ENCODE data around the gene STAB2.

Gene STAB2

DNA sequence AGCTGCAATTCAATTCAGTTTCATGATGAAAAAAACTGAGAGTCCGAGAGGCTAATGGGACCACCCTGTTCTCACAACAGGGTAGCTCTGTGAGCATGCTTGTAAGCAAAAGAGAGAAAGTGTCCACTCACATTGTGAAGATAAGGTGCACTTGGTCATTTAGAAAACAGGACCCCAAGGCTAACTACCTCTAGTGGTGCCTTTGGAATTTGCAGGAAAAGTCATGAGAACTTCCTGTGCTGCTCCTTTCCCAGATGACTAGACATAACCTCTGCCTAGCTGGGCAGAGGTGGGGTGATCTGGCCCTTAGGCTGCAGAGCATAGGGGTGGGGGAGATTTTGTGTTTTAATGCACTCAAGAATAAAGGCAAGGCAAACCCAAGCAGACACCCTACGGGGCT, 118.9 kb downstream of the STAB2 start:
- H3K4me1 ChIP-seq (ENCODE audit: insufficient read depth, low read length) = no peaks in the 10 kb centered on the region
- H3K36me3 ChIP-seq (ENCODE audit: insufficient read depth, low read length) = no peaks in the 10 kb centered on the region
- no peaks in the 10 kb centered on the region for H3K9me3 ChIP-seq (ENCODE audit: control insufficient read depth, insufficient read depth, low read length)
- no peak overlapping the region for H3K9ac ChIP-seq (ENCODE audit: low read depth, low read length)

DNA sequence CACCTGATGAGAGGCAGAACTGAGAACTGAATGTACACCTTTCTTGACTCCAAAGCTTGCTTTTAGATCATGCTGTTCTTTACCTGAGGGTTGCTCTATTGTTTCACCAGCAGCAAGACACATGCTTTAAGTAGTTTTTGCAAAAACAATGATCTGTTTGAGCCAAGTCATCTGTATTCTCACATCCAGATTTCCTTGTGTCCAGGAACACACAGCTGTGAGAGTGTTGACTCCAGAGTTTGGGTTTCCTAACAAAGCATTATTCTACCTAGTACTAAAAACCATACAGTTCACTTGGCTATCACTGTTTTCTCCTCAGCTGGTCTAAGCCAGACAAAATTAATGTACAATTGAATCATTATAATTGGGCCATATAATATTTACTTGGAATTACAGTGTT, 120.4 kb downstream of the STAB2 start:
- no peaks in the 10 kb centered on the region for H3K9me3 ChIP-seq (ENCODE audit: control insufficient read depth, insufficient read depth, low read length)
- H3K9ac ChIP-seq (ENCODE audit: low read depth, low read length) = no peak overlapping the region
- no peaks in the 10 kb centered on the region for H3K4me1 ChIP-seq (ENCODE audit: insufficient read depth, low read length)
- H3K36me3 ChIP-seq (ENCODE audit: insufficient read depth, low read length) = no peaks in the 10 kb centered on the region

GRCh38 chr12:103710544-103710943, 123.5 kb downstream of the STAB2 start:
- no peaks in the 10 kb centered on the region for H3K36me3 ChIP-seq (ENCODE audit: insufficient read depth, low read length)
- no peaks in the 10 kb centered on the region for H3K9me3 ChIP-seq (ENCODE audit: control insufficient read depth, insufficient read depth, low read length)
- H3K9ac ChIP-seq (ENCODE audit: low read depth, low read length) = no peak overlapping the region
- no peaks in the 10 kb centered on the region for H3K4me1 ChIP-seq (ENCODE audit: insufficient read depth, low read length)

- Histone ChIP-seq H3K36me3 (ENCODE audit: insufficient read depth, low read length) (no peaks in the 10 kb centered on the region), H3K9me3 (ENCODE audit: control insufficient read depth, insufficient read depth, low read length) (no peaks in the 10 kb centered on the region)
Observed at GRCh38 chr12:103712216-103712615, 125.1 kb downstream of the STAB2 start.

DNA sequence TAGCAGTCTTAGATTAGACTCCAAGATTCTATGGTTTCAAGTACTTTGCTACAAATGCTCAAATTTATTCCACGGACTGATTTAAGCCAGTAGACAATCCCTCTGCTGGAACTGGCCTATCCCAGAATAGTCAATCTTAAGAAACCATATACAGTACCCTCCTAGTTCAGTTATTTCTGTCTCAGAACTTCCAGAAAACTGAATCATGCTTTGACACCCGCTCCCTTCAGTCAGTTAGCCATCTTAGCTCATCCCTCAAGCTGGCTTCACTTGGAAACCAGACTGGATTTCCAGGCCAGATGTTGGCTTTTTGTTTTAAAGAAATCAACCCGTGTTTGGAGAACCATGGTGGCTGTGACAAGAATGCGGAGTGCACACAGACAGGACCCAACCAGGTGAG, 128.4 kb downstream of the STAB2 start:
- Histone ChIP-seq H3K9ac (ENCODE audit: low read depth, low read length) (no peak overlapping the region), H3K36me3 (ENCODE audit: insufficient read depth, low read length) (no peaks in the 10 kb centered on the region), H3K4me1 (ENCODE audit: insufficient read depth, low read length) (no peaks in the 10 kb centered on the region), H3K9me3 (ENCODE audit: control insufficient read depth, insufficient read depth, low read length) (no peaks in the 10 kb centered on the region)

More at GRCh38 chr12:103712216-103712615, 125.1 kb downstream of the STAB2 start:
- Histone ChIP-seq H3K4me1 (ENCODE audit: insufficient read depth, low read length) (no peaks in the 10 kb centered on the region), H3K9ac (ENCODE audit: low read depth, low read length) (no peak overlapping the region)

- H3K9me3 ChIP-seq (ENCODE audit: control insufficient read depth, insufficient read depth, low read length) = no peaks in the 10 kb centered on the region
- no peaks in the 10 kb centered on the region for H3K4me1 ChIP-seq (ENCODE audit: insufficient read depth, low read length)
- H3K9ac ChIP-seq (ENCODE audit: low read depth, low read length) = no peak overlapping the region
- H3K36me3 ChIP-seq (ENCODE audit: insufficient read depth, low read length) = no peaks in the 10 kb centered on the region
Observed at GRCh38 chr12:103716517-103717196, 129.6 kb downstream of the STAB2 start.

- H3K9ac ChIP-seq (ENCODE audit: low read depth, low read length) = no peak overlapping the region
- H3K36me3 ChIP-seq (ENCODE audit: insufficient read depth, low read length) = no peaks in the 10 kb centered on the region
- no peaks in the 10 kb centered on the region for H3K9me3 ChIP-seq (ENCODE audit: control insufficient read depth, insufficient read depth, low read length)
- H3K4me1 ChIP-seq (ENCODE audit: insufficient read depth, low read length) = no peaks in the 10 kb centered on the region
Observed at GRCh38 chr12:103725398-103725797, 138.3 kb downstream of the STAB2 start.

DNA sequence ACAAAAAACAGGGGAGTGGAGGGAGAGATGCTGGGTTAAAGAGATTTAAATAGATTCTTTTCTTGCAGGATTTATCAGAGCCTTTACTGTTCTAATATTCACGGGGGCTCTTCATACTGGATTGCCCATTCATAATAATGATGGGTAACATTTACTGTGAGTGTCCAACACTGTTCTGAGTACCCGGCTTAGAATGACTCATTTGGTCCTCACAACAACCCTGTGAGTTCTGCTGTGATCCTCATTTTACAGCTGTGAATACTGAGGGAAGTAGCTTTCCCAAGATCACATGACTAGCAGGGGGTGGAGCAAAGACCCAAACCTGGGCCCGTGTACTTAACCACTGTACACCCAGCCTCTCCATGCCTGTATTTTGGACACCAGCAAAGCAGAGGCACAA, 140.6 kb downstream of the STAB2 start:
- H3K36me3 ChIP-seq (ENCODE audit: insufficient read depth, low read length) = no peaks in the 10 kb centered on the region
- no peak overlapping the region for H3K9ac ChIP-seq (ENCODE audit: low read depth, low read length)

GRCh38 chr12:103728323-103728722, 141.2 kb downstream of the STAB2 start:
- Histone ChIP-seq H3K4me1 (ENCODE audit: insufficient read depth, low read length) (no peaks in the 10 kb centered on the region), H3K9me3 (ENCODE audit: control insufficient read depth, insufficient read depth, low read length) (no peaks in the 10 kb centered on the region; the same call in 1 of the 2 replicates), H3K36me3 (ENCODE audit: insufficient read depth, low read length) (no peaks in the 10 kb centered on the region), H3K9ac (ENCODE audit: low read depth, low read length) (no peak overlapping the region)

More for the DNA sequence above, 140.6 kb downstream of the STAB2 start:
- H3K4me1 ChIP-seq (ENCODE audit: insufficient read depth, low read length) = no peaks in the 10 kb centered on the region
- no peaks in the 10 kb centered on the region; the same call in 1 of the 2 replicates for H3K9me3 ChIP-seq (ENCODE audit: control insufficient read depth, insufficient read depth, low read length)

DNA sequence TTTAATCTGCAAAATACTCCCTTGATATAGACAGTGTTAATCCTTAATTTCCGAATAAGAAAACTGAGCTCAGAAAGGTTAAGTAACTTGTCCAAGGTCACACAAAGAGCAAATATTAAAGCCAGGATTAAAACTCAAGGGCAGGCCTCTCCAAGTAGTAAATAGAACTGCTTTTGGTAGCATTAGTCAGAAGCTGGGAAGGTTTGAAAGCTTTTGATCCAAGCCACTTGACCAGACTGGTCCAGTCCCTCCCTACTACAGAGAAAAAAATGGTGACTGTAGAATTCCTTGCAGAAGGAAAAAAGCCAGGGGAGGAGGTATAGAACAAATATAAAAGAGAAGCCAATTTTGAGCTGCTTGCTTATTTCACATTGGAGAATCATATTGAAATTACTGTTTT, 142.4 kb downstream of the STAB2 start:
- Histone ChIP-seq H3K9me3 (ENCODE audit: control insufficient read depth, insufficient read depth, low read length) (no peaks in the 10 kb centered on the region; the same call in 1 of the 2 replicates), H3K4me1 (ENCODE audit: insufficient read depth, low read length) (no peaks in the 10 kb centered on the region), H3K36me3 (ENCODE audit: insufficient read depth, low read length) (no peaks in the 10 kb centered on the region), H3K9ac (ENCODE audit: low read depth, low read length) (no peak overlapping the region)

- Histone ChIP-seq H3K9me3 (ENCODE audit: control insufficient read depth, insufficient read depth, low read length) (no peaks in the 10 kb centered on the region; the same call in 1 of the 2 replicates), H3K4me1 (ENCODE audit: insufficient read depth, low read length) (no peaks in the 10 kb centered on the region), H3K9ac (ENCODE audit: low read depth, low read length) (no peak overlapping the region), H3K36me3 (ENCODE audit: insufficient read depth, low read length) (no peaks in the 10 kb centered on the region)
Observed at GRCh38 chr12:103731539-103731938, 144.5 kb downstream of the STAB2 start.

DNA sequence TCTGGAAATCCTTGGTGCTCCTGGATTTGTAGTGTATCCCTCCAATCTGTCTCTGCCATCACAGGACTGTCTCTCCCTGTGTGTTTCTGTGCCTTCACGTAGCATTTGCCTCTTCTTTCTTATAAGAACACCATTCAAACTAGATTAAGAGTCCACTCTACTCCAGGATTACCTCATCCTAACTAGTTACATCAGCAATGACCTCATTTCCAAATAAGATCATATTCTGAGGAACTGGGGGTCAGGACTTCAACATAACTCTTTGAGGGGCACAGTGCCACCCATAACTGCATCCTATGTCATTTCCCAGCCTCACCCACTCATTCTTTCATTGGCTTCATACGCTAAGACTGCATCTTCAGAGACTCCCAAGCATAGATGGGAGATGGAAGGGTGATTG, 147.8 kb downstream of the STAB2 start:
- Histone ChIP-seq H3K9me3 (ENCODE audit: control insufficient read depth, insufficient read depth, low read length) (no peaks in the 10 kb centered on the region; the same call in 1 of the 2 replicates), H3K36me3 (ENCODE audit: insufficient read depth, low read length) (no peaks in the 10 kb centered on the region), H3K4me1 (ENCODE audit: insufficient read depth, low read length) (no peaks in the 10 kb centered on the region), H3K9ac (ENCODE audit: low read depth, low read length) (no peak overlapping the region)

- no peaks in the 10 kb centered on the region; the same call in 1 of the 2 replicates for H3K9me3 ChIP-seq (ENCODE audit: control insufficient read depth, insufficient read depth, low read length)
- H3K9ac ChIP-seq (ENCODE audit: low read depth, low read length) = no peak overlapping the region
- no peaks in the 10 kb centered on the region for H3K36me3 ChIP-seq (ENCODE audit: insufficient read depth, low read length)
- H3K4me1 ChIP-seq (ENCODE audit: insufficient read depth, low read length) = no peaks in the 10 kb centered on the region
Observed at GRCh38 chr12:103735291-103735690, 148.2 kb downstream of the STAB2 start.

GRCh38 chr12:103736572-103736971, 149.5 kb downstream of the STAB2 start:
- Histone ChIP-seq H3K9ac (ENCODE audit: low read depth, low read length) (no peak overlapping the region), H3K36me3 (ENCODE audit: insufficient read depth, low read length) (no peaks in the 10 kb centered on the region), H3K9me3 (ENCODE audit: control insufficient read depth, insufficient read depth, low read length) (no peaks in the 10 kb centered on the region), H3K4me1 (ENCODE audit: insufficient read depth, low read length) (no peaks in the 10 kb centered on the region)

DNA sequence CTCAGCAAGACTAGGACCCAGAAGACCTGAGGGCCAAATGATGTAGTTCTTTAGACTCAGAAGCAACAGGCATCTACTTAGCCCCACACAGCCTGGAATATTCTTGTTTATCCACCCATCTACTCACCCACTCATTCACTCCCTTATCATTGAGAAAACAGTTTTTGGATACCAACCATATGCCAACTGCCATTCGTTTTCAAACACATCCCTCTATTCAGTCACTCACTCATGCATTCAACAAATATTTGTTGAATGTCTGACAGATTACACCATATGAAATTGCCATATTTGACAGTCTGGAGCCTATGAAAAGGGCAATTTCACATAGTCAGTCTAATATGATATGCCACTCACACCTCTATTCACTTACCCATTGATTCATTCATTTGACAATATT, 150.8 kb downstream of the STAB2 start:
- no peaks in the 10 kb centered on the region for H3K9me3 ChIP-seq (ENCODE audit: control insufficient read depth, insufficient read depth, low read length)
- no peaks in the 10 kb centered on the region for H3K36me3 ChIP-seq (ENCODE audit: insufficient read depth, low read length)
- no peaks in the 10 kb centered on the region for H3K4me1 ChIP-seq (ENCODE audit: insufficient read depth, low read length)
- H3K9ac ChIP-seq (ENCODE audit: low read depth, low read length) = no peak overlapping the region
